Measurements from ENCODE around the gene VAC14.
A peak's percentile ranks its signal among the peaks of the same experiment; 100 is the strongest.

The VAC14 gene

GRCh38 chr16:70778901-70779309, 22.1 kb downstream of the VAC14 start (continued):
- peak; percentile 75 for TF ChIP-seq REST (tag by site-specific recombination; IDR thresholded peaks at IDR 0.05)
- TF ChIP-seq ZNF776 (tag by site-specific recombination; IDR thresholded peaks at IDR 0.05; ENCODE audit: borderline replicate concordance) = no peak
- no peak for TF ChIP-seq ZNF18 (tag by site-specific recombination; IDR thresholded peaks at IDR 0.05)
- TF ChIP-seq ZNF704 (tag by site-specific recombination; IDR thresholded peaks at IDR 0.05) = no peak
- no peak for TF ChIP-seq ZNF112 (tag by site-specific recombination; IDR thresholded peaks at IDR 0.05)
- no peak for TF ChIP-seq ZNF518A (tag by site-specific recombination; conservative IDR thresholded peaks at IDR 0.05; ENCODE audit: low read depth)
- TF ChIP-seq ZNF529 (tag by site-specific recombination; IDR thresholded peaks at IDR 0.05; ENCODE audit: insufficient replicate concordance) = no peak
- TF ChIP-seq FEZF1 (tag by site-specific recombination; IDR thresholded peaks at IDR 0.05) = peak; percentile 75
- TF ChIP-seq ZNF785 (tag by site-specific recombination; IDR thresholded peaks at IDR 0.05) = no peak
- TF ChIP-seq ZNF394 (tag by site-specific recombination; IDR thresholded peaks at IDR 0.05; ENCODE audit: borderline replicate concordance) = peak; percentile 68; the same call in 1 of the 2 replicates
- 0 out of 2 replicates have a peak, but pooled peaks have one; percentile 53 for TF ChIP-seq ZNF24 (tag by site-specific recombination; IDR thresholded peaks at IDR 0.05)
- TF ChIP-seq ZNF580 (tag by site-specific recombination; IDR thresholded peaks at IDR 0.05) = peak; percentile 95
- TF ChIP-seq ZNF214 (tag by site-specific recombination; IDR thresholded peaks at IDR 0.05; ENCODE audit: borderline replicate concordance) = no peak
- TF ChIP-seq OVOL3 (tag by site-specific recombination; IDR thresholded peaks at IDR 0.05) = 0 out of 2 replicates have a peak, but pooled peaks have one; percentile 24
- TF ChIP-seq ZNF26 (tag by site-specific recombination; IDR thresholded peaks at IDR 0.05) = no peak
- TF ChIP-seq ZNF664 (tag by site-specific recombination; IDR thresholded peaks at IDR 0.05) = peak; percentile 6; the same call in 1 of the 2 replicates
- TF ChIP-seq ZNF701 (tag by site-specific recombination; IDR thresholded peaks at IDR 0.05) = no peak
- no peak for TF ChIP-seq ZBTB48 (tag by site-specific recombination; IDR thresholded peaks at IDR 0.05)
- TF ChIP-seq MZF1 (tag by site-specific recombination; IDR thresholded peaks at IDR 0.05; ENCODE audit: borderline replicate concordance) = 0 out of 2 replicates have a peak, but pooled peaks have one; percentile 30
- TF ChIP-seq ZNF777 (tag by site-specific recombination; IDR thresholded peaks at IDR 0.05; ENCODE audit: borderline replicate concordance) = 0 out of 2 replicates have a peak, but pooled peaks have one; percentile 20
- no peak for TF ChIP-seq ZNF266 (tag by site-specific recombination; IDR thresholded peaks at IDR 0.05; ENCODE audit: low read depth)
- TF ChIP-seq ZNF221 (tag by site-specific recombination; IDR thresholded peaks at IDR 0.05; ENCODE audit: borderline replicate concordance) = peak; percentile 97; the same call in 1 of the 2 replicates
- no peak for TF ChIP-seq ZNF623 (tag by site-specific recombination; IDR thresholded peaks at IDR 0.05)
- 0 out of 2 replicates have a peak, but pooled peaks have one; percentile 22 for TF ChIP-seq ZNF416 (tag by site-specific recombination; IDR thresholded peaks at IDR 0.05)
- TF ChIP-seq OSR2 (tag by site-specific recombination; IDR thresholded peaks at IDR 0.05) = no peak
- TF ChIP-seq ZNF549 (tag by site-specific recombination; IDR thresholded peaks at IDR 0.05) = peak; percentile 73
- peak; percentile 91 for TF ChIP-seq ZFP69B (tag by site-specific recombination; IDR thresholded peaks at IDR 0.05)

Measured in HEK293 (cell line).